Heart left ventricle (tissue), 16 donors: ENCODE measurements around the gene TMEM204. TPM values are rescaled to one million over a fixed set of nuclear protein-coding genes. Genes with fewer than 3 reads are reported as not detected.

ENCODE experiments used
- ATAC-seq, 4 donors: fragments of 200-7000 bp; cut with Tn5 transposase; one replicate each; pipeline ENCODE4 v1.9.1; 2020 to 2022; ENCODE audit warnings: moderate library complexity in 4 of 4, mild to moderate bottlenecking in 3 of 4, moderate number of reproducible peaks in 1 of 4
- DNase-seq, 5 donors: peaks; one replicate each; pipeline ENCODE4 v3.0.0-alpha.2; 2020
- H3K27ac ChIP-seq, 12 donors: fragments of 200-600 bp; sonication (generic) in 4 of 12; one replicate each; pipeline versions ENCODE4 v1.5.0 to v1.8.0; 2016 to 2022; ENCODE audit warnings: mild to moderate bottlenecking in 2 of 12
- H3K27me3 ChIP-seq, 9 donors: fragments of 200-600 bp; sonication (generic) in 2 of 9; one replicate each; pipeline versions ENCODE4 v1.5.1 to v1.8.0; 2016 to 2022; ENCODE audit warnings: mild to moderate bottlenecking in 3 of 9
- H3K36me3 ChIP-seq, 9 donors: fragments of 200-600 bp; sonication (generic) in 2 of 9; one replicate each; pipeline versions ENCODE4 v1.5.0 to v1.8.0; 2018 to 2022; ENCODE audit warnings: mild to moderate bottlenecking in 2 of 9
- H3K4me1 ChIP-seq, 12 donors: fragments of 200-600 bp; sonication (generic) in 4 of 12; one replicate each; pipeline versions ENCODE4 v1.5.0 to v1.8.0; 2016 to 2022; ENCODE audit warnings: mild to moderate bottlenecking in 3 of 12
- H3K4me3 ChIP-seq, 12 donors: fragments of 200-600 bp; sonication (generic) in 4 of 12; one replicate each; pipeline versions ENCODE4 v1.5.0 to v1.8.0; 2017 to 2022; ENCODE audit warnings: mild to moderate bottlenecking in 9 of 12, moderate library complexity in 4 of 12
- H3K9me3 ChIP-seq, 12 donors: fragments of 200-600 bp; sonication (generic) in 4 of 12; one replicate each; pipeline versions ENCODE4 v1.5.0 to v1.8.0; 2016 to 2022; ENCODE audit warnings: mild to moderate bottlenecking in 1 of 12
- POLR2A ChIP-seq, 2 donors: fragments of 450-650 bp; IDR thresholded peaks; one replicate each; pipeline ENCODE4 v1.6.1; 2017; ENCODE audit warnings: antibody characterized with exemption in 2 of 2, mild to moderate bottlenecking in 2 of 2, moderate library complexity in 2 of 2
- WGBS, 4 donors: extraction: QIAGEN DNeasy Blood & Tissue Kit in 2 of 4; methylation state at CpG; one replicate each; pipeline versions ENCODE4 v1.1.5 to v1.1.7; 2013 to 2018; 5-methylcytosine and 5-hydroxymethylcytosine counted together
- intact Hi-C, 10 donors: fragments of 100-400 bp; cut with DNase I; formaldehyde crosslinking; loops; one replicate each; pipeline versions ENCODE4 v1.11.1 to v1.14.2; 2022
- polyA plus RNA-seq, 2 donors: library from polyadenylated mRNA; stranded (reverse); fragments of 200-250 nt; gene quantifications; one replicate each; pipeline ENCODE4 v1.2.3, GENCODE V29; 2013
- total RNA-seq, 9 donors: library from RNA; depleted of rRNA in 2 of 9; stranded (reverse); fragments of >200 nt in 2 of 9; fragmentation: NEBNext Ultra II Directional in 3 of 9; extraction: Animal tissue kit (Norgen Biotek cat#: 25700) in 3 of 9; gene quantifications; one replicate each; pipeline versions ENCODE4 v1.1.0 to v1.2.4, GENCODE V29; 2016 to 2023
- TF ChIP-seq, protein P1 (sequence below), 12 donors: fragments of 200-600 bp; sonication (generic) in 4 of 12; IDR thresholded peaks; one replicate each; pipeline versions ENCODE4 v1.5.0 to v1.8.0; 2018 to 2022; ENCODE audit warnings: antibody characterized with exemption in 12 of 12, mild to moderate bottlenecking in 5 of 12
- donor health status: ischemic (EF 13 %, LVEDD 7.1; RV severe dilation, severe dysfunction).
- donor health status: healthy with polysubstance abuse.
- donor health status: DM: no; HTN: yes; CAD: no.
- donor health status: DM: no; HTN: no; CAD: no.
- donor health status: ischemic (EF 25% LVEDD 6.9; RV normal size, moderate dysfunction).
- donor health status: ischemic (EF 25% LVEDD 5.7; RV mildly dilated, moderate dysfunction).
- donor health status: healthy.
- donor health status: DM: yes; HTN: yes; CAD: no.
- donor health status: ischemic (EF 35%, LVEDD 5.7; RV mildly dilated, moderate dysfunction).
- donor health status: nonischemic (EF 11% LVEDD 7.7; RV severe dilation, severe dysfunction).
- donor health status: DM: yes; HTN: yes; CAD: no.
- donor health status: PGD.
- donor health status: ischemic (EF 29% LVEDD 5.4; RV normal size, mild dysfunction).
- donor health status: nonischemic (EF 23%, LVEDD 6.1; RV moderate dilation, normal function).

TMEM204 gene
- total and polyA plus RNA-seq, 11 donors = 14.0 to 64.2 (median 20.2) TPM

- ATAC-seq (no peak), DNase-seq (no peak)
- TF ChIP-seq, protein P1, sequence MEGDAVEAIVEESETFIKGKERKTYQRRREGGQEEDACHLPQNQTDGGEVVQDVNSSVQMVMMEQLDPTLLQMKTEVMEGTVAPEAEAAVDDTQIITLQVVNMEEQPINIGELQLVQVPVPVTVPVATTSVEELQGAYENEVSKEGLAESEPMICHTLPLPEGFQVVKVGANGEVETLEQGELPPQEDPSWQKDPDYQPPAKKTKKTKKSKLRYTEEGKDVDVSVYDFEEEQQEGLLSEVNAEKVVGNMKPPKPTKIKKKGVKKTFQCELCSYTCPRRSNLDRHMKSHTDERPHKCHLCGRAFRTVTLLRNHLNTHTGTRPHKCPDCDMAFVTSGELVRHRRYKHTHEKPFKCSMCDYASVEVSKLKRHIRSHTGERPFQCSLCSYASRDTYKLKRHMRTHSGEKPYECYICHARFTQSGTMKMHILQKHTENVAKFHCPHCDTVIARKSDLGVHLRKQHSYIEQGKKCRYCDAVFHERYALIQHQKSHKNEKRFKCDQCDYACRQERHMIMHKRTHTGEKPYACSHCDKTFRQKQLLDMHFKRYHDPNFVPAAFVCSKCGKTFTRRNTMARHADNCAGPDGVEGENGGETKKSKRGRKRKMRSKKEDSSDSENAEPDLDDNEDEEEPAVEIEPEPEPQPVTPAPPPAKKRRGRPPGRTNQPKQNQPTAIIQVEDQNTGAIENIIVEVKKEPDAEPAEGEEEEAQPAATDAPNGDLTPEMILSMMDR (IDR thresholded peaks at IDR 0.05) = no peak
- no peak for TF ChIP-seq POLR2A (IDR thresholded peaks at IDR 0.05)
- H3K27ac ChIP-seq = no peak overlapping the region
- no peaks in the 10 kb centered on the region for H3K9me3 ChIP-seq
- 89 to 92% (median 90%) methylated on average over 12 of the region's 12 CpGs for WGBS, 4 donors
- peaks cover 0 to 21% (median 13%) of the 10 kb centered on the region in 9 donors for H3K36me3 ChIP-seq
- intact Hi-C loops = loop anchor here in 9 of 10 donors (5.0 to 10.0 kb wide), 11 partner anchors 36 to 183 kb away; partner anchors contain the start of genes CRAMP1 (in 6 of the 9), IFT140 (in 6 of the 9), TMEM204 (in 2 of the 9) and JPT2 (in 1 of the 9)
- H3K4me1 ChIP-seq = peaks cover 0 to 31% (median 24%) of the 10 kb centered on the region in 12 donors
- H3K27me3 ChIP-seq = no peaks in the 10 kb centered on the region
- no peak overlapping the region for H3K4me3 ChIP-seq
Observed at GRCh38 chr16:1491327-1491726, 42.1 kb upstream of the TMEM204 start.

GRCh38 chr16:1492082-1492922 lies 41.2 kb upstream of the TMEM204 start:
- TF ChIP-seq, protein P1 (IDR thresholded peaks at IDR 0.05) = no peak
- TF ChIP-seq POLR2A (IDR thresholded peaks at IDR 0.05) = no peak
- ATAC-seq (no peak), DNase-seq (no peak)
- 85 to 90% (median 87%) methylated on average over 22 to 23 of the region's 23 CpGs for WGBS, 4 donors
- Histone ChIP-seq H3K9me3 (no peaks in the 10 kb centered on the region), H3K27me3 (no peaks in the 10 kb centered on the region), H3K4me3 (peak overlapping the region in 11 of 12 donors; percentile 59 to 92 (median 77)), H3K27ac (peak overlapping the region in 10 of 12 donors; percentile 75 to 98 (median 88)), H3K36me3 (peaks cover 0 to 30% (median 22%) of the 10 kb centered on the region in 9 donors), H3K4me1 (peaks cover 0 to 31% (median 24%) of the 10 kb centered on the region in 12 donors)
- intact Hi-C loops = loop anchor here in 9 of 10 donors (2.0 to 10.0 kb wide), 13 partner anchors 18 to 182 kb away; partner anchors contain the start of genes CRAMP1 (in 7 of the 9), IFT140 (in 7 of the 9), TMEM204 (in 2 of the 9) and CLCN7 (in 1 of the 9)

- peak; percentile 69 to 93 (median 90) for ATAC-seq
- Histone ChIP-seq H3K27ac (peak within 1 kb of the TSS; percentile 75 to 98 (median 88)), H3K36me3 (peaks cover 0 to 39% (median 31%) of the 10 kb centered on the region in 9 donors), H3K27me3 (no peaks in the 10 kb centered on the region), H3K9me3 (no peaks in the 10 kb centered on the region), H3K4me3 (peak within 1 kb of the TSS; percentile 59 to 92 (median 76)), H3K4me1 (peaks cover 0 to 31% (median 24%) of the 10 kb centered on the region in 12 donors)
- peak in 1 of 2 donors; percentile 20 for TF ChIP-seq POLR2A (IDR thresholded peaks at IDR 0.05)
- TF ChIP-seq, protein P1 (IDR thresholded peaks at IDR 0.05) = no peak
- WGBS, 4 donors = 1 to 7% (median 1%) methylated on average over 16 to 89 of the region's 89 CpGs
- intact Hi-C loops = loop anchor here in 9 of 10 donors (1.0 to 10.0 kb wide), 14 partner anchors 18 to 182 kb away; partner anchors contain the start of genes CRAMP1 (in 7 of the 9), IFT140 (in 7 of the 9), TMEM204 (in 2 of the 9) and CLCN7 (in 1 of the 9)
- peak; percentile 80 to 93 (median 85) for DNase-seq
Observed at GRCh38 chr16:1492923-1493745, 40.3 kb upstream of the TMEM204 start, which contains the start of gene TELO2. Gene TELO2, plus strand, starts transcription at chr16:1493360. Its CDS starts 922 bp downstream, at chr16:1494282.
